Neural progenitor cell (in vitro differentiated cells): ENCODE measurements around the gene TNFRSF19. TPM values are rescaled to one million over a fixed set of nuclear protein-coding genes. Genes with fewer than 3 reads are reported as not detected.

Experiments
- DNase-seq: peaks from one replicate; pipeline ENCODE4 v3.0.0-alpha.2; 2016; ENCODE audit warnings: low spot score
- H2AFZ ChIP-seq: fragments of 200-600 bp; sonication (generic); replicated peaks from 2 replicates; pipeline ENCODE4 v1.6.1; 2016; ENCODE audit warnings: antibody characterized with exemption
- H3F3A ChIP-seq: fragments of 200-600 bp; sonication (generic); 2 replicates; pipeline ENCODE4 v1.6.1; 2016; ENCODE audit warnings: antibody characterized with exemption, low read depth
- H3K27ac ChIP-seq: fragments of 200-600 bp; sonication (generic); 2 replicates; pipeline ENCODE4 v1.5.1; 2016; ENCODE audit warnings: mild to moderate bottlenecking
- H3K27me3 ChIP-seq: fragments of 200-600 bp; sonication (generic); 2 replicates; pipeline ENCODE4 v1.6.1; 2016; ENCODE audit warnings: mild to moderate bottlenecking, moderate library complexity
- H3K36me3 ChIP-seq: fragments of 200-600 bp; sonication (generic); 2 replicates; pipeline ENCODE4 v1.5.1; 2016
- H3K4me1 ChIP-seq: fragments of 200-600 bp; sonication (generic); 2 replicates; pipeline ENCODE4 v1.6.1; 2016; ENCODE audit warnings: mixed run types
- H3K4me2 ChIP-seq: fragments of 200-600 bp; sonication (generic); 2 replicates; pipeline ENCODE4 v1.6.1; 2016
- H3K4me3 ChIP-seq: fragments of 200-600 bp; sonication (generic); 2 replicates; pipeline ENCODE4 v1.5.1; 2016
- H3K79me2 ChIP-seq: fragments of 200-600 bp; sonication (generic); 2 replicates; pipeline ENCODE4 v1.6.1; 2016; ENCODE audit warnings: low read depth
- H3K9ac ChIP-seq: fragments of 200-600 bp; sonication (generic); 2 replicates; pipeline ENCODE4 v1.6.1; 2016
- H3K9me3 ChIP-seq: fragments of 200-600 bp; sonication (generic); 2 replicates; pipeline ENCODE4 v1.5.1; 2016; ENCODE audit warnings: low read depth
- H4K20me1 ChIP-seq: fragments of 200-600 bp; sonication (generic); 2 replicates; pipeline ENCODE4 v1.6.1; 2016; ENCODE audit warnings: low read depth
- H3K27ac Mint-ChIP-seq: 3 replicates; pipeline ENCODE4 v1.8.0; 2021; ENCODE audit warnings: mixed read lengths
- H3K27me3 Mint-ChIP-seq: 2 replicates; pipeline ENCODE4 v1.8.0; 2022; ENCODE audit warnings: low read depth, mild to moderate bottlenecking, inconsistent platforms, moderate library complexity, mixed read lengths; ENCODE audit not compliant: insufficient read depth
- H3K36me3 Mint-ChIP-seq: 3 replicates; pipeline ENCODE4 v1.8.0; 2021; ENCODE audit warnings: mixed read lengths
- H3K4me1 Mint-ChIP-seq: 3 replicates; pipeline ENCODE4 v1.8.0; 2021; ENCODE audit warnings: mixed read lengths
- H3K4me3 Mint-ChIP-seq: 3 replicates; pipeline ENCODE4 v1.8.0; 2021; ENCODE audit warnings: mild to moderate bottlenecking, moderate library complexity, mixed read lengths
- H3K9me3 Mint-ChIP-seq: 3 replicates; pipeline ENCODE4 v1.8.0; 2020; ENCODE audit warnings: mixed read lengths
- CTCF ChIP-seq: fragments of 200-600 bp; sonication (generic); IDR thresholded peaks from 2 replicates; pipeline ENCODE4 v1.5.1; 2017; ENCODE audit warnings: antibody characterized with exemption, mild to moderate bottlenecking
- EZH2 ChIP-seq: fragments of 200-600 bp; sonication (generic); IDR thresholded peaks from 2 replicates; pipeline ENCODE4 v1.6.1; 2017; ENCODE audit warnings: antibody characterized with exemption, mild to moderate bottlenecking, moderate library complexity
- EZH2phosphoT487 ChIP-seq: fragments of 200-600 bp; sonication (generic); IDR thresholded peaks from 2 replicates; pipeline ENCODE4 v1.6.1; 2017; ENCODE audit warnings: antibody characterized with exemption
- total RNA-seq: library from RNA; depleted of rRNA; stranded (reverse); fragments of >200 nt; gene quantifications from 2 replicates; pipeline ENCODE4 v1.2.3, GENCODE V29; 2015; ENCODE audit warnings: low replicate concordance

Gene TNFRSF19
- total RNA-seq, 1 donor from 2014 or later = 31.7 TPM

DNA sequence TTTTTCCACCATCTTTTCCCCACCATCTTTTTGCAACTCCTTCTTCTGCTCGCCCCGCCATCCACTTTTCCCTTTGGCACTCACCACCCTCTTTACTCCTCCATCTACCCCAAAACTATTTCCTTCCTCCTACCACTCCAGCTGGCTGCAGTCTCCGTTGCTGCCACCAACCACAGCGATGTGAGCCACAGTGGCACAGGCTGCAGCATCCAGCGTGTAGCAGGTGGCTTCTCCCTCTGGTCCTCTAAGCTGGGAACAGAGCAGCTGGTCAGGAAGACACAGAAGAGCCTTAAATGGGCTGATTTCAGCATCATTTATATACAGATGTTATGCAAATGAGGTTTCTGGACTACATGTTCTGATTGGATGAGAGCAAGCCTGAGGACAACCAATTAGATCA is 144.5 kb downstream of the TNFRSF19 start:
- TF ChIP-seq EZH2phosphoT487 (no peak), CTCF (no peak), EZH2 (no peak)
- Histone ChIP-seq H3K4me3 (no peak overlapping the region), H3K27ac (no peak overlapping the region), H3K79me2 (no peaks in the 10 kb centered on the region), H3K9me3 (no peaks in the 10 kb centered on the region), H3K4me1 (no peaks in the 10 kb centered on the region), H2AFZ (no peak overlapping the region), H3F3A (peaks cover 5% of the 10 kb centered on the region), H3K36me3 (no peaks in the 10 kb centered on the region), H3K27me3 (no peaks in the 10 kb centered on the region), H3K9ac (no peak overlapping the region), H3K4me2 (no peak overlapping the region), H4K20me1 (no peaks in the 10 kb centered on the region)
- Mint-ChIP-seq H3K27ac (no peak overlapping the region), H3K4me3 (no peak overlapping the region), H3K36me3 (no peaks in the 10 kb centered on the region), H3K27me3 (peaks cover 15% of the 10 kb centered on the region), H3K9me3 (peaks cover 23% of the 10 kb centered on the region), H3K4me1 (peaks cover 12% of the 10 kb centered on the region)
- DNase-seq = no peak

DNA sequence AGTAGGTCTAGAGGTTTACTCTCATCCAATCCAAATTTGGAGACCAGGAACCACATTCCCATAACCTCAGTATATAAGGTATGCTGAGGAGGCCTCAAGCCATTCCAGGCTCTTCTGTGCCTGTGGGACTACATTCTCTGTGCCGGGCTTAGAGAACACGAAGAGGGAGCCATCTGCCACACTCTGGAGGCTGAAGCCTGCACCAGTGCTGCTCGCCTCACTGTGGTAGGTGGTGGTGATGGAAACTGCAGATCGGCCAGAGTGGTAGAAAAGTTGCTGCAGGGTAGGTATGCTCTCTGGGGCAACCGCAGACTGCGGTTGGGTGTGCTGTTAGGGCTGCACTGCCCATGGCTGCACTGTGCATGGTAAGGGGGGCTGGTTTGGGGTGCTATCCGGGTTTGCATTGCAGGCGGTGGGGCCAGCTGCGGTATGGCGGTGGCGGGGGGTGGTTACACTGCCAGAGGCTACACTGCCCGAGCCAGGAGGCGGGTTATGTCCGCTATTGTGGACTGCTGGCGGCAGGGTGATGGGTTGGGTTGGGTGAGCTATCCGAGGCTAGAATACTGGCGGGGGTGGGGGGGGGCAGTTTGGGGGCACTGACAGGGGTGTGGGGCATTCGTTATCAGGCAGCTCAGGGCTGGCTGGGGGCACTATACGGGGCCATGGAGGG is 145.0 kb downstream of the TNFRSF19 start:
- Histone ChIP-seq H3K27ac (no peak overlapping the region), H3K27me3 (no peaks in the 10 kb centered on the region), H3K79me2 (no peaks in the 10 kb centered on the region), H2AFZ (no peak overlapping the region), H3K36me3 (no peaks in the 10 kb centered on the region), H4K20me1 (no peaks in the 10 kb centered on the region), H3K4me1 (no peaks in the 10 kb centered on the region), H3K4me2 (no peak overlapping the region), H3K4me3 (no peak overlapping the region), H3F3A (no peaks in the 10 kb centered on the region), H3K9me3 (no peaks in the 10 kb centered on the region), H3K9ac (no peak overlapping the region)
- no peak for DNase-seq
- Mint-ChIP-seq H3K27me3 (peaks cover 15% of the 10 kb centered on the region), H3K9me3 (peaks cover 23% of the 10 kb centered on the region), H3K27ac (no peak overlapping the region), H3K4me1 (peaks cover 12% of the 10 kb centered on the region), H3K4me3 (no peak overlapping the region), H3K36me3 (no peaks in the 10 kb centered on the region)
- TF ChIP-seq CTCF (no peak), EZH2 (no peak), EZH2phosphoT487 (no peak)

DNA sequence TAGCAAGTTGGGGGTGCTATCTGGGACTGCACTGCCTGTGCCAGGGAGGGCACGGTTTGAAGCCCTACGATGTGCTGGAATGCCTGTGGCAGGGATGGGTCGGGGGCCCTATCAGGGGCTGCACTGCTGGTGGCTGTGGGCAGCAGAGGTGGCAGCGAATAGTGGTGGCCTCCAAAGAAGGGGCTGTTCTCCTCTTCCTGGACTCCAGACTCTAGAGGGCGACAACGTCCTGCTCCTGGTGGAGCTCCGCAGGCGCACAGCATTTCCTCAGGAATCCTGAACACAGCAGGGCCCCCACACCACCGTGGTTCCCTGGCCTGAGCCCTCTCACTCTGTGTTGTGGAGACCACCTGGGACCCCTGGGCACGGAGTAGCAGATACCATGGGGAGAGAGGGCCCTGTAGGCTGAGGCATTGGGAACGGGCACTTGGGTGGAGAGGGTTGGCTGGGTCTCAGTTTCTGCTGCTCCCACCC is 145.6 kb downstream of the TNFRSF19 start:
- Mint-ChIP-seq H3K9me3 (peaks cover 23% of the 10 kb centered on the region), H3K27me3 (peaks cover 15% of the 10 kb centered on the region), H3K4me3 (no peak overlapping the region), H3K36me3 (no peaks in the 10 kb centered on the region), H3K4me1 (peaks cover 12% of the 10 kb centered on the region), H3K27ac (no peak overlapping the region)
- Histone ChIP-seq H3K27me3 (no peaks in the 10 kb centered on the region), H3K4me2 (no peak overlapping the region), H2AFZ (no peak overlapping the region), H3K79me2 (no peaks in the 10 kb centered on the region), H4K20me1 (no peaks in the 10 kb centered on the region), H3K4me3 (no peak overlapping the region), H3K36me3 (no peaks in the 10 kb centered on the region), H3K9me3 (no peaks in the 10 kb centered on the region), H3K4me1 (no peaks in the 10 kb centered on the region), H3K9ac (no peak overlapping the region), H3K27ac (no peak overlapping the region), H3F3A (no peaks in the 10 kb centered on the region)
- no peak for DNase-seq
- no peak for TF ChIP-seq EZH2
- no peak for TF ChIP-seq EZH2phosphoT487
- no peak for TF ChIP-seq CTCF
